GM12801 (cell line): ENCODE results near the gene PPM1H.

Source experiments
- CTCF ChIP-seq: IDR thresholded peaks from one replicate; pipeline ENCODE4 v1.5.1; 2011; ENCODE audit warnings: control low read depth; ENCODE audit not compliant: insufficient read length; ENCODE audit errors: extremely low read depth

The PPM1H gene

GRCh38 chr12:62803756-62804155 lies 131.2 kb downstream of the PPM1H start:
- no peak for TF ChIP-seq CTCF

GRCh38 chr12:62802984-62803383 lies 132.0 kb downstream of the PPM1H start:
- no peak for TF ChIP-seq CTCF

- no peak for TF ChIP-seq CTCF
These were observed 132.6 kb downstream of the PPM1H start for GRCh38 chr12:62802321-62802720.

GRCh38 chr12:62801796-62802195 lies 133.2 kb downstream of the PPM1H start:
- no peak for TF ChIP-seq CTCF

GRCh38 chr12:62800707-62801400 lies 134.1 kb downstream of the PPM1H start:
- TF ChIP-seq CTCF, result no peak

- no peak for TF ChIP-seq CTCF
These were observed 135.1 kb downstream of the PPM1H start for GRCh38 chr12:62799766-62800406.

- TF ChIP-seq CTCF, result peak; percentile 94
These were observed 135.7 kb downstream of the PPM1H start for GRCh38 chr12:62799126-62799736.
